Measurements from ENCODE around the gene ASCC1. TPM values are rescaled to one million over a fixed set of nuclear protein-coding genes. Genes with fewer than 3 reads are reported as not detected.

The ASCC1 gene
- total RNA-seq, 1 experiment from 2014 or later = 40.2 TPM

- intact Hi-C loops (cut with micrococcal nuclease; ENCODE audit: unreplicated experiment) = no loop called here
- Histone ChIP-seq H3K4me3 (ENCODE audit: low read depth, low read length, poor library complexity, severe bottlenecking) (peak overlapping the region; percentile 18), H3K36me3 (ENCODE audit: insufficient read depth, low read length, poor library complexity, severe bottlenecking) (peaks cover 7% of the 10 kb centered on the region), H3K4me1 (ENCODE audit: insufficient read depth, low read length, poor library complexity, severe bottlenecking) (peaks cover 20% of the 10 kb centered on the region), H3K27me3 (replicated peaks; ENCODE audit: insufficient read depth, low read depth, low read length, poor library complexity) (no peaks in the 10 kb centered on the region), H3K27ac (ENCODE audit: low read depth, low read length, poor library complexity, severe bottlenecking) (peak overlapping the region; percentile 88), H3K9me3 (ENCODE audit: low read depth, low read length, poor library complexity, severe bottlenecking) (peaks cover 7% of the 10 kb centered on the region)
- DNase-seq (ENCODE audit: low spot score) = peak; percentile 94
- BruUV-seq (replicated peaks) = TSS peak; percentile 90
- no peak for TF ChIP-seq CTCF (conservative IDR thresholded peaks at IDR 0.05; ENCODE audit: low read depth, low read length)
- no peak for TF ChIP-seq EZH2 (IDR thresholded peaks at IDR 0.05; ENCODE audit: borderline replicate concordance, low read depth, low read length, poor library complexity, severe bottlenecking)
- CTCF ChIA-PET = interaction anchor here (0.6 to 0.7 kb wide), 4 partner anchors 9 to 151 kb away, joined by 5 to 8 read pairs (median 6); no protein-coding TSS in a partner anchor
- POLR2A ChIA-PET (ENCODE audit: low non-redundant PET) = interaction anchor here (0.6 to 0.9 kb wide), 2 partner anchors 12 to 147 kb away, joined by 3 read pairs; no protein-coding TSS in a partner anchor
Observed at GRCh38 chr10:72186258-72186981, 29.7 kb downstream of the ASCC1 start.

GRCh38 chr10:72184156-72184555 lies 31.9 kb downstream of the ASCC1 start:
- Histone ChIP-seq H3K27ac (ENCODE audit: low read depth, low read length, poor library complexity, severe bottlenecking) (no peak overlapping the region), H3K9me3 (ENCODE audit: low read depth, low read length, poor library complexity, severe bottlenecking) (peaks cover 7% of the 10 kb centered on the region), H3K4me1 (ENCODE audit: insufficient read depth, low read length, poor library complexity, severe bottlenecking) (peaks cover 20% of the 10 kb centered on the region), H3K4me3 (ENCODE audit: low read depth, low read length, poor library complexity, severe bottlenecking) (no peak overlapping the region), H3K36me3 (ENCODE audit: insufficient read depth, low read length, poor library complexity, severe bottlenecking) (peaks cover 7% of the 10 kb centered on the region), H3K27me3 (replicated peaks; ENCODE audit: insufficient read depth, low read depth, low read length, poor library complexity) (no peaks in the 10 kb centered on the region)
- POLR2A ChIA-PET (ENCODE audit: low non-redundant PET) = interaction anchor here (0.7 kb wide), 1 partner anchor 32 kb away, joined by 3 read pairs; the partner anchor contains the start of genes ANAPC16 and ASCC1
- intact Hi-C loops (cut with micrococcal nuclease; ENCODE audit: unreplicated experiment) = no loop called here
- no TSS peak for BruUV-seq (replicated peaks)
- TF ChIP-seq CTCF (conservative IDR thresholded peaks at IDR 0.05; ENCODE audit: low read depth, low read length) (no peak), EZH2 (IDR thresholded peaks at IDR 0.05; ENCODE audit: borderline replicate concordance, low read depth, low read length, poor library complexity, severe bottlenecking) (no peak)
- CTCF ChIA-PET = no interaction called here
- no peak for DNase-seq (ENCODE audit: low spot score)

- intact Hi-C loops (cut with micrococcal nuclease; ENCODE audit: unreplicated experiment) = no loop called here
- CTCF ChIA-PET = interaction anchor here (0.5 kb wide), 1 partner anchor 9 kb away, joined by 8 read pairs; no protein-coding TSS in a partner anchor
Observed at GRCh38 chr10:72177454-72177853, 38.6 kb downstream of the ASCC1 start.

More at GRCh38 chr10:72177454-72177853, 38.6 kb downstream of the ASCC1 start:
- no peak overlapping the region for H3K27ac ChIP-seq (ENCODE audit: low read depth, low read length, poor library complexity, severe bottlenecking)
- POLR2A ChIA-PET (ENCODE audit: low non-redundant PET) = no interaction called here
- H3K4me1 ChIP-seq (ENCODE audit: insufficient read depth, low read length, poor library complexity, severe bottlenecking) = peaks cover 41% of the 10 kb centered on the region
- H3K4me3 ChIP-seq (ENCODE audit: low read depth, low read length, poor library complexity, severe bottlenecking) = no peak overlapping the region
- TF ChIP-seq CTCF (conservative IDR thresholded peaks at IDR 0.05; ENCODE audit: low read depth, low read length) (no peak), EZH2 (IDR thresholded peaks at IDR 0.05; ENCODE audit: borderline replicate concordance, low read depth, low read length, poor library complexity, severe bottlenecking) (no peak)
- H3K9me3 ChIP-seq (ENCODE audit: low read depth, low read length, poor library complexity, severe bottlenecking) = no peaks in the 10 kb centered on the region
- no TSS peak for BruUV-seq (replicated peaks)
- H3K36me3 ChIP-seq (ENCODE audit: insufficient read depth, low read length, poor library complexity, severe bottlenecking) = no peaks in the 10 kb centered on the region
- peak; percentile 26 for DNase-seq (ENCODE audit: low spot score)
- H3K27me3 ChIP-seq (replicated peaks; ENCODE audit: insufficient read depth, low read depth, low read length, poor library complexity) = no peaks in the 10 kb centered on the region
